Measurements from ENCODE around the gene CCDC78. TPM values are rescaled to one million over a fixed set of nuclear protein-coding genes. Genes with fewer than 3 reads are reported as not detected.
"Not testable (repeated sequence)": the region's sequence is repeated elsewhere in the genome, so short reads cannot be mapped to it uniquely, and the experiment has no call there.

Gene CCDC78
- total RNA-seq, 6 experiments from 2014 or later: 0.31 TPM; not detected in 5

DNA sequence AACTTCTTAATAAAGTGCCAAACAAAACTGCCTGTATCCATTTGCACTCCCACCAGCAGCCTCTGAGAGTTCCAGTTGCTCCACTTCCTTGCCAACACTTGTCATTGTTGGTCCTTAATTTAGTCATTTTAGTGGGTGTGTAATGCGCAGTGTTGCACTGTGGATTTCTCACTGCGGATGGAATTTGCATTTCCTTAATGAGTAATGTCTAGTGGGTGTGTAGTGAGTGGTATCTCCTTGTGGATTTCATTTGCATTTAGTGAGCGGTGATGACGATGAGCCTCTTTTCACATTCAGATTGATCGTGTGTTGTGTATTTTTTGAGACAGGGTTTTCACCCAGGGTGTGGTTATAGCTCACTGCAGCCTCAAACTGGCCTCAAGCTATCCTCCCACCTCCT, 30.2 kb upstream of the CCDC78 start:
- intact Hi-C loops (cut with DNase I): no loop called here
- Histone ChIP-seq H3K4me3 (no peak overlapping the region), H3K27ac (no peak overlapping the region), H3K27me3 (no peaks in the 10 kb centered on the region), H3K36me3 (no peaks in the 10 kb centered on the region), H3K9me3 (no peaks in the 10 kb centered on the region), H3K4me1 (no peaks in the 10 kb centered on the region)
- TF ChIP-seq, protein P1, sequence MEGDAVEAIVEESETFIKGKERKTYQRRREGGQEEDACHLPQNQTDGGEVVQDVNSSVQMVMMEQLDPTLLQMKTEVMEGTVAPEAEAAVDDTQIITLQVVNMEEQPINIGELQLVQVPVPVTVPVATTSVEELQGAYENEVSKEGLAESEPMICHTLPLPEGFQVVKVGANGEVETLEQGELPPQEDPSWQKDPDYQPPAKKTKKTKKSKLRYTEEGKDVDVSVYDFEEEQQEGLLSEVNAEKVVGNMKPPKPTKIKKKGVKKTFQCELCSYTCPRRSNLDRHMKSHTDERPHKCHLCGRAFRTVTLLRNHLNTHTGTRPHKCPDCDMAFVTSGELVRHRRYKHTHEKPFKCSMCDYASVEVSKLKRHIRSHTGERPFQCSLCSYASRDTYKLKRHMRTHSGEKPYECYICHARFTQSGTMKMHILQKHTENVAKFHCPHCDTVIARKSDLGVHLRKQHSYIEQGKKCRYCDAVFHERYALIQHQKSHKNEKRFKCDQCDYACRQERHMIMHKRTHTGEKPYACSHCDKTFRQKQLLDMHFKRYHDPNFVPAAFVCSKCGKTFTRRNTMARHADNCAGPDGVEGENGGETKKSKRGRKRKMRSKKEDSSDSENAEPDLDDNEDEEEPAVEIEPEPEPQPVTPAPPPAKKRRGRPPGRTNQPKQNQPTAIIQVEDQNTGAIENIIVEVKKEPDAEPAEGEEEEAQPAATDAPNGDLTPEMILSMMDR (IDR thresholded peaks at IDR 0.05): no peak
- TF ChIP-seq POLR2A (IDR thresholded peaks at IDR 0.05): no peak
- no peak for ATAC-seq
- 83% methylated on average over 5 of the region's 5 CpGs for WGBS (ENCODE audit: insufficient coverage, low coverage, low lambda C conversion rate, missing lambda C conversion rate)
- no peak for DNase-seq

DNA sequence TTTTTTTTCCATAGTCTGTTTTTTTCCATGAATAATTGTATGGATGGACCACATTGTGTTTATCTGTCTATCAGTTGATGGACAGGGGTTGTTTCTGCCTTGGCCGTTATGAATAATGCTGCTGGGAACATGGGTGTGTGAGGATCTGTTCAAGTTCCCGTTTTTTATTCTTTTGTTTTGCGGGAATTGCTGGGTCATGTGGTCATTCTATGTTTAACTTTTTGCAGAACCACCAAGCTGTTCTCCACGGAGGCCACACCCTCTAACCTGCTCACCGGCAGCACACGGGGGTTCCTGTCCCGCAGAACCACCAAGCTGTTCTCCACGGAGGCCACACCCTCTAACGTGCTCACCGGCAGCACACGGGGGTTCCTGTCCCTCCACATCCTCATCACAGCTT, 28.4 kb upstream of the CCDC78 start:
- DNase-seq (no peak), ATAC-seq (peak in 2 of 4 donors; percentile 24 to 37)
- Histone ChIP-seq H3K27me3 (no peaks in the 10 kb centered on the region), H3K4me3 (no peak overlapping the region), H3K4me1 (no peaks in the 10 kb centered on the region), H3K27ac (no peak overlapping the region), H3K9me3 (no peaks in the 10 kb centered on the region), H3K36me3 (no peaks in the 10 kb centered on the region)
- intact Hi-C loops (cut with DNase I): no loop called here
- 32% methylated on average over 6 of the region's 11 CpGs for WGBS (ENCODE audit: insufficient coverage, low coverage, low lambda C conversion rate, missing lambda C conversion rate)
- no peak for TF ChIP-seq POLR2A (IDR thresholded peaks at IDR 0.05)
- TF ChIP-seq, protein P1 (IDR thresholded peaks at IDR 0.05): no peak

DNA sequence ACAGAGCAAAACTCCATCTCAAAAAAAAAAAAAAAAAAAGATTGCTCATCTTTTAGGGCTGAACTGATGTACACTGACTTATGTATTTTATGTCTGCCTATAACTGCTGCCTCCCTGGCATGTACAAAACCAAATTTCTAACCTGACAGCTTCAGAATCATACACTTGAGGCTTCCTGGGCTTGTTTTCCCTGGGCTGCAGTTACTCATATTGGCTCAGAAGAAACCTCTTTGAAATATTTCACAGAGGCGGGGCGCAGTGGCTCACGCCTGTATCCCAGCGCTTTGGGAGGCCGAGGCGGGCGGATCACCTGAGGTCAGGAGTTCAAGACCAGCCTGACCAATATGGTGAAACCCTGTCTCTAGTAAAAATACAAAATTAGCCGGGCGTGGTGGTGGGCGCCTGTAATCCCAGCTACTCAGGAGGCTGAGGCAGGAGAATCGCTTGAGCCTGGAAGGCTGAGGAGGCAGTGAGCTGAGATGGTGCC, 27.9 kb upstream of the CCDC78 start:
- intact Hi-C loops (cut with DNase I); H3K4me3 ChIP-seq; H3K9me3 ChIP-seq; H3K27me3 ChIP-seq; H3K27ac ChIP-seq; H3K4me1 ChIP-seq; H3K36me3 ChIP-seq; ATAC-seq; DNase-seq: not testable (repeated sequence)
- 80% methylated on average over 5 of the region's 11 CpGs for WGBS (ENCODE audit: insufficient coverage, low coverage, low lambda C conversion rate, missing lambda C conversion rate)

DNA sequence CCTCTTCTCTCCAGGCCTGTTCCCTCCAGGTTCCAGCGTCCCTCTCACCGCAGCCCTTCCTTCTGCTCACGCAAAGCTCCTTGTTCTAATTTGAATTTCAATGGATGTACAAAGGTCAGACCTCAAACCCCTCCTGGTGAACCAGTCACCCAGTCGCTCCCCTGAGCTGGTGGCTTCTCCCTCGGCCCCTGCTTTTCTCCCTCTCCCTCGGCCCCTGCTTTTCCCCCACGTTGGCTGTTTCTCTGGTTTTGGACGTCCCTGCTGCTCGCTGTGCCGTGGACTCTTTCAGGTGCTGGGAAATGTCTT, 25.7 kb upstream of the CCDC78 start:
- TF ChIP-seq, protein P1 (IDR thresholded peaks at IDR 0.05): no peak
- no peak for TF ChIP-seq POLR2A (IDR thresholded peaks at IDR 0.05)
- H3K9me3 ChIP-seq: no peaks in the 10 kb centered on the region
- no peaks in the 10 kb centered on the region for H3K36me3 ChIP-seq
- DNase-seq (no peak), ATAC-seq (no peak)
- H3K4me1 ChIP-seq: no peaks in the 10 kb centered on the region
- H3K27me3 ChIP-seq: no peaks in the 10 kb centered on the region
- H3K27ac ChIP-seq: no peak overlapping the region
- WGBS (ENCODE audit: insufficient coverage, low coverage, low lambda C conversion rate, missing lambda C conversion rate): 10% methylated on average over 8 of the region's 10 CpGs
- intact Hi-C loops (cut with DNase I): no loop called here
- H3K4me3 ChIP-seq: no peak overlapping the region

DNA sequence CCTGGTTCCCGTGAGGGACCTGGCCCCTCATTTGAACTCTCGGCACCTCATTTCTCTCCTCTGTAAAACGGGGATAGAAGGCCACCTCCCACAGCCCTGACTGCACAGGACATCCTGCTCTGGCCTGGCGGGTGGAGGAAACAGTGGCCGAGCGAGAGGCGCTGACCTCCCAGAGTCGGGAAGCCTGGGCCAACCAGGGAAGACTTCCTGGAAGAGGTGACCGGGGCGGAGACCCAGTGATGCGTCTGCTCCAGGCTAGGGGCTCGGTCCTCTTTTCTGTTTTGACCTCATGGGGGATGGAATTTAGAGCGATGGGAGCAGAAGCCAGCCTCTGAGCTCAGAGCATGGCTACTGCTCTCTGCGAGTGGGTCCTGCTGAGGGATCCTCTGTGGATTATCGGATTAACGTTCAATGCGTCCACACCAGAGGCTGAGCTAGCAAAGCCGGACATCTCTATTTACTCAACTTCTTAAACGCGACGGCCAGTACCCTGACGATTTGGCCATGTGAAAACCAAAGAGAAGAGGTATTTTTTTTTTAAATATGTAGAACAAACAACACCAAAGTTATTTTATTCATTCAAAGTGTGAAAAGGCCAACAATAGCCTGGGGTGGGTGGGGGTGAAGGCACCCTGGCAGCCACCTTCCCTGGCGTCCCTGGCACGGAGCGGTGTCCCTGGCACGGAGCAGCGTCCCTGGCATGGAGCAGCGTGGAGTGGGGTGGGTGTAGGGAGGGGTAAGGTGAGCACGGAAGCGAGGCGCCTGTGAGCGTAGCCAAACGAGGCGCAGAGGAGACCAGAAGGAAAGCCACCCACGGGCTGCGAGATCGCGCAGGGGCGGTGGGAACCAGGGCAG, 25.1 kb upstream of the CCDC78 start:
- intact Hi-C loops (cut with DNase I): no loop called here
- DNase-seq (no peak), ATAC-seq (peak in 1 of 4 donors; percentile 12)
- WGBS (ENCODE audit: insufficient coverage, low coverage, low lambda C conversion rate, missing lambda C conversion rate): 24% methylated on average over 16 of the region's 39 CpGs
- Histone ChIP-seq H3K4me1 (no peaks in the 10 kb centered on the region), H3K27me3 (no peaks in the 10 kb centered on the region), H3K9me3 (no peaks in the 10 kb centered on the region), H3K27ac (no peak overlapping the region), H3K36me3 (no peaks in the 10 kb centered on the region), H3K4me3 (no peak overlapping the region)
- no peak for TF ChIP-seq POLR2A (IDR thresholded peaks at IDR 0.05)
- TF ChIP-seq, protein P1 (IDR thresholded peaks at IDR 0.05): no peak
